K562 (cell line): ENCODE measurements around the gene BMI1. TPM values are rescaled to one million over a fixed set of nuclear protein-coding genes. Genes with fewer than 3 reads are reported as not detected.
A peak's percentile ranks its signal among the peaks of the same experiment; 100 is the strongest.

Experiments used
- CCNT2 ChIP-seq: IDR thresholded peaks from 2 replicates; pipeline ENCODE4 v1.6.1; 2011; ENCODE audit warnings: borderline replicate concordance, low read depth, mild to moderate bottlenecking, moderate library complexity, mixed read lengths, low read length; ENCODE audit not compliant: insufficient read length; ENCODE audit errors: extremely low read depth
- CHD7 ChIP-seq: fragments of 200-600 bp; sonication (generic); IDR thresholded peaks from one replicate; pipeline ENCODE4 v1.6.1; 2012; ENCODE audit warnings: mild to moderate bottlenecking, low read depth, low read length, inconsistent platforms
- ETS2 ChIP-seq: IDR thresholded peaks from 2 replicates; pipeline ENCODE4 v1.6.1; 2016; ENCODE audit warnings: borderline replicate concordance, missing genetic modification characterization, mild to moderate bottlenecking, moderate library complexity, missing compliant biosample characterization; ENCODE audit not compliant: poor library complexity, severe bottlenecking
- SNRNP70 ChIP-seq: fragments of 200-400 bp; formaldehyde crosslinking; optimal IDR thresholded peaks from 2 replicates; pipeline ENCODE3; 2017; ENCODE audit warnings: low read depth, low read length
- SOX6 ChIP-seq: fragments of 450-650 bp; IDR thresholded peaks from 2 replicates; pipeline ENCODE4 v1.6.1; 2014; ENCODE audit warnings: mild to moderate bottlenecking
- U2AF1 ChIP-seq: fragments of 200-400 bp; formaldehyde crosslinking; optimal IDR thresholded peaks from 2 replicates; pipeline ENCODE3; 2017; ENCODE audit warnings: mild to moderate bottlenecking, low read depth, low read length, moderate library complexity
- VEZF1 ChIP-seq: fragments of 200-800 bp; sonication (Bioruptor generic); IDR thresholded peaks from 2 replicates; pipeline ENCODE4 v1.6.1; 2017; ENCODE audit warnings: missing genetic modification characterization, missing compliant biosample characterization
- ZC3H4 ChIP-seq: sonication (generic); formaldehyde crosslinking; IDR thresholded peaks from 2 replicates; pipeline ENCODE4 v1.9.0; 2021; ENCODE audit warnings: missing genetic modification reagents, borderline replicate concordance
- ZNF449 ChIP-seq: fragments of 250-450 bp; sonication (Bioruptor Pico); IDR thresholded peaks from 2 replicates; pipeline ENCODE4 v1.8.0; 2022; ENCODE audit warnings: moderate library complexity, mild to moderate bottlenecking, inconsistent platforms
- polyA plus RNA-seq, 8 experiments: library from polyadenylated mRNA; depleted of rRNA in 4 of 8; stranded (reverse) in 5 of 8; unstranded in 3 of 8; fragments of >200 nt; fragmentation: Nextera tagmentation in 2 of 8; fragmentation: Illumina TruSeq in 1 of 8; extraction: Ambion mirVana in 2 of 8; extraction: Trizol in 1 of 8; gene quantifications; 2 replicates each; pipeline versions ENCODE4 v1.2.1 to v1.2.3, GENCODE V29; 2011 to 2014; ENCODE audit warnings: inconsistent platforms in 1 of 8, missing spikeins in 1 of 8
- total RNA-seq, 7 experiments: library from RNA; depleted of rRNA in 6 of 7; stranded (reverse); fragments of >200 nt in 6 of 7; fragmentation: Illumina TruSeq in 2 of 7; extraction: Trizol in 2 of 7; gene quantifications; 2 replicates each; pipeline versions ENCODE4 v1.2.1 to v1.2.3, GENCODE V29; 2011 to 2021; ENCODE audit warnings: low replicate concordance in 1 of 7
- TF ChIP-seq, protein P1 (sequence below): sonication (generic); IDR thresholded peaks from 2 replicates; pipeline ENCODE4 v1.6.1; 2016

Gene BMI1
- total and polyA plus RNA-seq, 9 of the 15 experiments (the other 6 are each of a cell fraction or from before 2014, with no cell fraction given): 21.4 to 103 (median 70.8) TPM

- TF ChIP-seq CHD7 (no peak), VEZF1 (CRISPR knock-in tag) (peak; percentile 94), SOX6 (no peak), ZNF449 (CRISPR knock-in tag) (no peak), CCNT2 (peak; percentile 78), U2AF1 (peak; percentile 88), SNRNP70 (no peak), ZC3H4 (peak; percentile 57; the same call in 1 of the 2 replicates), ETS2 (no peak)
- TF ChIP-seq, protein P1, sequence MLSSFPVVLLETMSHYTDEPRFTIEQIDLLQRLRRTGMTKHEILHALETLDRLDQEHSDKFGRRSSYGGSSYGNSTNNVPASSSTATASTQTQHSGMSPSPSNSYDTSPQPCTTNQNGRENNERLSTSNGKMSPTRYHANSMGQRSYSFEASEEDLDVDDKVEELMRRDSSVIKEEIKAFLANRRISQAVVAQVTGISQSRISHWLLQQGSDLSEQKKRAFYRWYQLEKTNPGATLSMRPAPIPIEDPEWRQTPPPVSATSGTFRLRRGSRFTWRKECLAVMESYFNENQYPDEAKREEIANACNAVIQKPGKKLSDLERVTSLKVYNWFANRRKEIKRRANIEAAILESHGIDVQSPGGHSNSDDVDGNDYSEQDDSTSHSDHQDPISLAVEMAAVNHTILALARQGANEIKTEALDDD: no peak
These were observed 441 bp downstream of the BMI1 start (continued) for GRCh38 chr10:22321156-22321923.
